Neural cell (in vitro differentiated cells): ENCODE measurements around the gene NCBP3. TPM values are rescaled to one million over a fixed set of nuclear protein-coding genes. Genes with fewer than 3 reads are reported as not detected.

Experiments used
- H2AFZ ChIP-seq: fragments of 200-600, 300-800 bp; sonication (generic), shearing (Covaris generic); 2 replicates; pipeline ENCODE4 v1.6.0; 2014; ENCODE audit warnings: low read depth, mild to moderate bottlenecking, antibody characterized with exemption, low read length, moderate library complexity
- H3F3A ChIP-seq: fragments of 200-600 bp; shearing (Covaris generic); 2 replicates; pipeline ENCODE4 v1.6.1; 2016; ENCODE audit warnings: mild to moderate bottlenecking, moderate library complexity, mixed read lengths, antibody characterized with exemption, low read length; ENCODE audit not compliant: insufficient read depth, poor library complexity, severe bottlenecking
- H3K27ac ChIP-seq: fragments of 200-600, 300-800 bp; sonication (generic), shearing (Covaris generic); 2 replicates; pipeline ENCODE4 v1.5.1; 2014; ENCODE audit warnings: mild to moderate bottlenecking, low read length, moderate library complexity
- H3K27me3 ChIP-seq: fragments of 300-800, 200-600 bp; sonication (generic), shearing (Covaris generic); 2 replicates; pipeline ENCODE4 v1.6.0; 2014; ENCODE audit warnings: mild to moderate bottlenecking, low read depth, low read length, moderate library complexity; ENCODE audit not compliant: insufficient read depth
- H3K36me3 ChIP-seq: fragments of 300-800, 200-600 bp; sonication (generic), shearing (Covaris generic); 2 replicates; pipeline ENCODE4 v1.5.1; 2014; ENCODE audit warnings: mild to moderate bottlenecking, antibody characterized with exemption, low read length, moderate library complexity; ENCODE audit not compliant: insufficient read depth
- H3K4me2 ChIP-seq: fragments of 300-800, 200-600 bp; sonication (generic), shearing (Covaris generic); 2 replicates; pipeline ENCODE4 v1.6.0; 2014; ENCODE audit warnings: mild to moderate bottlenecking, low read length
- H3K4me3 ChIP-seq: fragments of 300-800, 200-600 bp; sonication (generic), shearing (Covaris generic); 2 replicates; pipeline ENCODE4 v1.5.1; 2014; ENCODE audit warnings: mild to moderate bottlenecking, low read length, moderate library complexity
- H3K79me2 ChIP-seq: fragments of 200-600 bp; shearing (Covaris generic); replicated peaks from 2 replicates; pipeline ENCODE4 v1.6.0; 2014; ENCODE audit warnings: mild to moderate bottlenecking, low read length, moderate library complexity; ENCODE audit not compliant: insufficient read depth
- H3K9ac ChIP-seq: fragments of 300-800, 200-600 bp; sonication (generic), shearing (Covaris generic); 2 replicates; pipeline ENCODE4 v1.6.1; 2016; ENCODE audit warnings: mild to moderate bottlenecking, low read length, mixed read lengths
- H3K9me2 ChIP-seq: fragments of 200-600 bp; shearing (Covaris generic); 2 replicates; pipeline ENCODE4 v1.6.1; 2016; ENCODE audit warnings: mild to moderate bottlenecking, low read length, mixed read lengths; ENCODE audit not compliant: insufficient read depth
- H3K9me3 ChIP-seq: fragments of 200-600, 300-800 bp; sonication (generic), shearing (Covaris generic); 2 replicates; pipeline ENCODE4 v1.6.1; 2016; ENCODE audit warnings: mild to moderate bottlenecking, mixed run types, low read length, moderate library complexity, mixed read lengths
- H4K20me1 ChIP-seq: fragments of 200-600 bp; shearing (Covaris generic); 2 replicates; pipeline ENCODE4 v1.6.1; 2016; ENCODE audit warnings: mild to moderate bottlenecking, mixed run types; ENCODE audit not compliant: insufficient read depth
- EP300 ChIP-seq: fragments of 450-650 bp; conservative IDR thresholded peaks from 2 replicates; pipeline ENCODE4 v1.6.1; 2014; ENCODE audit warnings: antibody characterized with exemption, mild to moderate bottlenecking, moderate library complexity; ENCODE audit not compliant: poor library complexity, severe bottlenecking
- EZH2 ChIP-seq: fragments of 200-600, 300-800 bp; shearing (Covaris generic), sonication (generic); IDR thresholded peaks from 2 replicates; pipeline ENCODE4 v1.6.1; 2014; ENCODE audit warnings: antibody characterized with exemption, low read length, borderline replicate concordance, mild to moderate bottlenecking; ENCODE audit not compliant: insufficient read depth, poor library complexity, severe bottlenecking
- MXI1 ChIP-seq: fragments of 450-650 bp; conservative IDR thresholded peaks from 2 replicates; pipeline ENCODE4 v1.6.1; 2014; ENCODE audit warnings: antibody characterized with exemption, mild to moderate bottlenecking; ENCODE audit not compliant: poor library complexity, severe bottlenecking
- POLR2AphosphoS5 ChIP-seq: IDR thresholded peaks from 2 replicates; pipeline ENCODE4 v1.6.1; 2012
- RAD21 ChIP-seq: fragments of 450-650 bp; conservative IDR thresholded peaks from 2 replicates; pipeline ENCODE4 v1.6.1; 2014; ENCODE audit warnings: antibody characterized with exemption, mild to moderate bottlenecking, moderate library complexity
- SMC3 ChIP-seq: fragments of 450-650 bp; conservative IDR thresholded peaks from 2 replicates; pipeline ENCODE4 v1.6.1; 2014; ENCODE audit warnings: antibody characterized with exemption, mild to moderate bottlenecking, moderate library complexity; ENCODE audit not compliant: poor library complexity
- TAF1 ChIP-seq: IDR thresholded peaks from 2 replicates; pipeline ENCODE4 v1.6.1; 2012; ENCODE audit warnings: low read depth
- polyA plus RNA-seq: library from polyadenylated mRNA; depleted of rRNA; stranded (reverse); fragments of >200 nt; gene quantifications from 2 replicates; pipeline ENCODE4 v1.2.3, GENCODE V29; 2014
- TF ChIP-seq, protein P1 (sequence below): fragments of 450-650 bp; IDR thresholded peaks from 2 replicates; pipeline ENCODE4 v1.5.1; 2014; ENCODE audit warnings: antibody characterized with exemption, mild to moderate bottlenecking, moderate library complexity; ENCODE audit not compliant: poor library complexity, severe bottlenecking

Gene NCBP3
- polyA plus RNA-seq, 1 donor from 2014 or later: 132 TPM

DNA sequence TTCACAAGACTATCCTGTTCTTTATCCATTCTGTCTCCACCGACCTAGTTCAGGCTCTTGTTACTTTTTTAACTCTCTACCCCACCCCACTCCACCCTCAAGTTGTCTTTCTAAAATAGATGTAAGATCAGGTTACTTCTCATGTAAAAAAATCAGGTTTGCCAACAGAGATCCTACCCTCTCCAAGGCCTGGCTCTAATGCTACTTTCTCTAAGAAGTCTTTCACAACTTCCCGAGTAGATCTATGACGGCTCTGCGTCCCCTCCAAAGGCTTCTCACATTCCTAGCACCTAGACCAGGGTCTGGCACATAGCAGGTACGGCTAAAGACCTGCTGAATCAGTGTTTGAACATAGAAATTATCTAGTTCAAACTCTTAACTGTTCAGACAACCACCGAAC, 30.9 kb downstream of the NCBP3 start:
- no peak overlapping the region for H3K9ac ChIP-seq
- H3K9me2 ChIP-seq: no peaks in the 10 kb centered on the region
- no peaks in the 10 kb centered on the region for H3K79me2 ChIP-seq
- no peaks in the 10 kb centered on the region for H3F3A ChIP-seq
- TF ChIP-seq EZH2: no peak
- H4K20me1 ChIP-seq: no peaks in the 10 kb centered on the region
- no peak overlapping the region for H3K27ac ChIP-seq
- H3K4me3 ChIP-seq: no peak overlapping the region
- no peaks in the 10 kb centered on the region for H3K9me3 ChIP-seq
- H3K27me3 ChIP-seq: no peaks in the 10 kb centered on the region
- no peak overlapping the region for H2AFZ ChIP-seq
- no peak overlapping the region for H3K4me2 ChIP-seq
- peaks cover 11% of the 10 kb centered on the region for H3K36me3 ChIP-seq

DNA sequence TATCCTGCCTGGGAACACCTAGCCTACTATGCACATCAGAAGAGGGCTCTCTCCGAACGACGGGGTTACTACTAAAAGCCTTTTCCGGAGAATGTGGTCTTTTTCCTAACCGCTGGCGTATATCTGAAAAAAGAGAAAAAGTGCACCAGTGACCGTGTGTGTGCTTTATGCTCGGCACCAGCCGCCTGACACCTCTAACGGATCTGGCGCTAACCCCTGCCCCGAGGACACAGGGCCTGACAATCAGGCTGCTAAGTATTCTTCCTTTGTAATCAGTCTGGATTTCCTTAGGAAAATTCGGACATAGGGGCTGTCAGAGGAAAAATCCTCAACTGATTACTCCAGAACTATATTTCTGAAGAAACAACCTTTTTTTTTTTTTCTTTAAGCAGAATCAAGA, 31.7 kb downstream of the NCBP3 start:
- H3F3A ChIP-seq: no peaks in the 10 kb centered on the region
- H3K79me2 ChIP-seq: no peaks in the 10 kb centered on the region
- peaks cover 11% of the 10 kb centered on the region for H3K36me3 ChIP-seq
- no peaks in the 10 kb centered on the region for H3K9me3 ChIP-seq
- H3K9me2 ChIP-seq: no peaks in the 10 kb centered on the region
- H3K4me3 ChIP-seq: no peak overlapping the region
- no peaks in the 10 kb centered on the region for H4K20me1 ChIP-seq
- H3K4me2 ChIP-seq: no peak overlapping the region
- no peak overlapping the region for H3K27ac ChIP-seq
- TF ChIP-seq, protein P1, sequence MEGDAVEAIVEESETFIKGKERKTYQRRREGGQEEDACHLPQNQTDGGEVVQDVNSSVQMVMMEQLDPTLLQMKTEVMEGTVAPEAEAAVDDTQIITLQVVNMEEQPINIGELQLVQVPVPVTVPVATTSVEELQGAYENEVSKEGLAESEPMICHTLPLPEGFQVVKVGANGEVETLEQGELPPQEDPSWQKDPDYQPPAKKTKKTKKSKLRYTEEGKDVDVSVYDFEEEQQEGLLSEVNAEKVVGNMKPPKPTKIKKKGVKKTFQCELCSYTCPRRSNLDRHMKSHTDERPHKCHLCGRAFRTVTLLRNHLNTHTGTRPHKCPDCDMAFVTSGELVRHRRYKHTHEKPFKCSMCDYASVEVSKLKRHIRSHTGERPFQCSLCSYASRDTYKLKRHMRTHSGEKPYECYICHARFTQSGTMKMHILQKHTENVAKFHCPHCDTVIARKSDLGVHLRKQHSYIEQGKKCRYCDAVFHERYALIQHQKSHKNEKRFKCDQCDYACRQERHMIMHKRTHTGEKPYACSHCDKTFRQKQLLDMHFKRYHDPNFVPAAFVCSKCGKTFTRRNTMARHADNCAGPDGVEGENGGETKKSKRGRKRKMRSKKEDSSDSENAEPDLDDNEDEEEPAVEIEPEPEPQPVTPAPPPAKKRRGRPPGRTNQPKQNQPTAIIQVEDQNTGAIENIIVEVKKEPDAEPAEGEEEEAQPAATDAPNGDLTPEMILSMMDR: no peak
- TF ChIP-seq SMC3: no peak
- no peak overlapping the region for H2AFZ ChIP-seq
- H3K9ac ChIP-seq: no peak overlapping the region
- H3K27me3 ChIP-seq: no peaks in the 10 kb centered on the region

DNA sequence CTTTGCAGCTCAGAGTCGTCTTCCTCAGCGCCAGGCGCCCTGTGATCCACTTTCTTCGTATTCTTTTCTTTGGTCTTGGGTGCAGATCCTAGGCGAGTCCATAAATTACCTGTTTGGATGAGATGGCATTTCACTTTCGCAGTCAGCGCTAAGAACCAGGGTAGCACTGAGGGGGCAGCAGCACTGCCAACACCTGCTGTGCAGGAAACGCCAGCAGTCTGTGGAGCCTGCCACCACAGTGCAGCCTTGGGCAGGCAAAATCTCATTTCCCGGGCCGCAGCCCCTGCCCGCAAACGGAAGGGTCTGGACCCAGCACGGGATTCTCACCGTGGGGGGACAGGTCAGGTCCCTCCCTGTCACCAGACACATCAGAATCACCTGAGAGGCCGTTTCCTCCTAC, 32.9 kb downstream of the NCBP3 start:
- Histone ChIP-seq H3K9me3 (no peaks in the 10 kb centered on the region), H3K4me3 (no peak overlapping the region), H3F3A (no peaks in the 10 kb centered on the region), H3K79me2 (no peaks in the 10 kb centered on the region), H3K4me2 (no peak overlapping the region), H4K20me1 (no peaks in the 10 kb centered on the region), H3K9ac (no peak overlapping the region), H3K9me2 (no peaks in the 10 kb centered on the region), H3K27ac (no peak overlapping the region), H2AFZ (no peak overlapping the region), H3K27me3 (no peaks in the 10 kb centered on the region), H3K36me3 (peaks cover 11% of the 10 kb centered on the region)
- TF ChIP-seq TAF1 (no peak), SMC3 (no peak)
- TF ChIP-seq, protein P1: no peak

DNA sequence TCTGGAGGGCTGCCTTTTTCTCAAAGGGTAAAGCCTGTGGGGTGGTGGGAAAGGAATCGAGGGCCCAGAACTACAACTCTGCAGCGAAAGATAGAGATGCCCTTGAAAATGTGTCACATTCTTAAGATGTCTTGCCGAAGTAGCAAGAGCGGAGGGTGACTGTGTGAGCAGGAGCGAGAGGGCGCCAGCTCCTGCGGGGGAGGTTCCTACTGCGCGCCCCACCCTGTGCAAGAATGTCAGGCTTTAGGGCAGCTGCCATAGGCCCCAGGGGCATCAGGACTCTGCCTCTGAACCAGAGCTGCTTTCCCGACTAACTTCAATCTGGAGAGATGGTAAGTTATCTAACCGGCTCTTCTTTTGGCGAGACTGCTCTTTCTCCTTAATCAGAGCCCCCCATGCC, 33.3 kb downstream of the NCBP3 start:
- Histone ChIP-seq H3K9me2 (no peaks in the 10 kb centered on the region), H3K9me3 (no peaks in the 10 kb centered on the region), H4K20me1 (no peaks in the 10 kb centered on the region), H3K27me3 (no peaks in the 10 kb centered on the region), H3K4me2 (no peak overlapping the region), H3K4me3 (no peak overlapping the region), H3K9ac (no peak overlapping the region), H3K79me2 (no peaks in the 10 kb centered on the region), H3K36me3 (peaks cover 11% of the 10 kb centered on the region), H3F3A (no peaks in the 10 kb centered on the region), H2AFZ (no peak overlapping the region), H3K27ac (no peak overlapping the region)
- TF ChIP-seq MXI1 (no peak), POLR2AphosphoS5 (no peak), EZH2 (no peak), TAF1 (no peak), RAD21 (no peak), EP300 (no peak), SMC3 (no peak)
- TF ChIP-seq, protein P1: no peak
